Measurements from ENCODE around the gene B4GALNT4.

GRCh38 chr11:394034-394857 is 24.9 kb downstream of the B4GALNT4 start, which contains the start of gene PKP3:
- TF ChIP-seq CTCF (IDR thresholded peaks at IDR 0.05) (no peak), POLR2AphosphoS5 (IDR thresholded peaks at IDR 0.05) (no peak)
